Activated CD4-positive, alpha-beta T cell treated with anti-CD3 and anti-CD28 coated beads, Interleukin-2, amount 50 U/mL, for 24 hours (primary cell): Measurements from ENCODE around the gene ELOVL2.
"Not testable (repeated sequence)": the region's sequence is repeated elsewhere in the genome, so short reads cannot be mapped to it uniquely, and the experiment has no call there.

ENCODE experiments used
- DNase-seq, 2 donors: peaks; one replicate each; pipeline ENCODE4 v3.0.0-alpha.2; 2020; ENCODE audit warnings: low read depth in 1 of 2, low spot score in 1 of 2

ELOVL2 gene

DNA sequence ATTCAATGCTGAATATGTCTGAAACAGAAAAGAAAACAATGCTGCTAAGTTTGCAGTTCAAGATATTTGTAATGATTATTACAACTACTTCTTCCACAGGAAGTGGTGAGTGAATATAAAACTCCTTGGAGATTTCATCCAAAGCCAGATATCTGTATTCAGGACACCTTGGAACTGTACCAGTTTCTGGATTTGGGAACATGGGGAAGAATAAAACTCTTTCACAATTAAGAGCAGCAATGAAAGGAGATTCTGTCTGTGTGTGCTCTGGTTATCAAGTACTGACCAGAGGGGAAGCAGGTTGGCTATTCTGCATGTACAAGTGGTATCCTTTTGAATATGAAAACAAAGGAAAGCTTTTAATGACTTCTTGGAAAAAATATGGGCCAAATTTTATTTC is 21.1 kb downstream of the ELOVL2 start:
- DNase-seq = no peak

DNA sequence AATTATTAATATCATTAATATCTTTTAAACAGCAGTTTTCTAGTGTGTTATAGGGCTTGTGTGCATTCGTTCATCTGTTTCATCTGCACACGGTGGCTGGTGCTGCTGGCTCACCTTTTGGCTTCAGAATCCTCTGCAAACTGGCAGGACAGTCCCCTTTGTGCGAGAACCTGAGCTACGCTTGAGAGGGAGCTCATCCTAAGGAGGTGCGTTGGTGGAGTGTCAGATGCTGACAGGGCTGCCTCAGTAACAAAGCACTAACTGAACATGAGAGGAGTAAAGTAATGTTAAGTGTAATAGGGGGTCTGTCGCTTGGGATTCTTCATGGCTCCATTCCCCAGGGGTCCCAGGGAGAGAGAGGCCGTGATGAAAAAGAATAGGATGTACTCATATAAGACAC is 22.4 kb downstream of the ELOVL2 start:
- no peak for DNase-seq

DNA sequence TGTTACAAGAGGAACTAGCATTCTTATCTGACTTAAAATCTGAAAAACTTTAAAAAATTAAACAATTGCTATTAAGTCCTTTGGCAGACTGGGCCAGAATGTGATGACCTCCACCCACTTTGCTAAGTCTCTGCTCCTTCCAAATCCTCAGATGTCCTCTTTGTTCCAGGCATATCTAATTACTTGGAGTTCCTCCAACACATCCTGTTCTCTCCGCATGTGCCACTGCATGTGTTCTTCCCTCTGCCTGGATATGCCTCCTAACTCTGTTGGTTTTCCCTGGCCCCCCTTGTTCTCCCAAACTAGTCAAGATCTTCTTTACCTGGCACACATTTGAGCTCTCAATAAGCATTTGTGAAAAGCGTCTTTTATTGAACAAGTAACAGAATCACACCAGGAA is 23.1 kb downstream of the ELOVL2 start:
- no peak for DNase-seq

DNA sequence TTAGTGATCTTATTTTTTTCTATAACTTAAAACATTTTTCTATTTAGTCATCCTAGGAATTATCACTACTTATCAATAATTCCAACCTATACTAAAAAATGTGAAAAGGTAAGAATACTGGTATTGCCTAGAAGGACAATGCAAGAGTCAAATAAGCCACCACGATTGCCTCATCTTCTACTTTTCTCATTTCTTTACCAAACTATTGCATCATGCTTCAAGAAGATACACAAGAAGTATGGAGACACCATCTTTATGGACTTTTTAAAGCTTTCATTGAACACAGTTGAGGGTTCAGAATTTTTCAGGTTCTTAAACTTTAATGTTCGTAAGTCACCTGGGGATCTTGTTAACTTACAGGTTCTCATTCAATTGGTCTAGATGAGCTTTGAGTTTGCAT is 25.9 kb downstream of the ELOVL2 start:
- DNase-seq = no peak

DNA sequence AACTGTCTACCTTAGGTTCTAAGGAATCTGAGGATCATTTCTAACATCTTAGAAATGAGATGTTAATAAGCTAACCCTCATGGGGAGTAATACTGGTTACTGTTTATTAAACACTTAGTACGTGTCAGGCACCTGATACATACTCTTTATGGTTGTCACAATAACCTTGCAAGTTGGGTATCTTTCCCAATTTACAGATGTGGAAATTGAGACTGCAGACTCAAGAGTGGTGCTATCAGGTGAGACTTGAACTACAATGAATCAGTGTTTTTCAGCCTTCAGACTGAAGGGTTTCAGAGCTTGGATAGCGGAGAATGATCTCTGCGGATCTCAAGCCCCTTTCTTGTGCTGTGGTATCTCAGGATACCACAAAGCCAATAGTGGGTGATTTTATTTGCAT is 27.0 kb downstream of the ELOVL2 start:
- no peak for DNase-seq

DNA sequence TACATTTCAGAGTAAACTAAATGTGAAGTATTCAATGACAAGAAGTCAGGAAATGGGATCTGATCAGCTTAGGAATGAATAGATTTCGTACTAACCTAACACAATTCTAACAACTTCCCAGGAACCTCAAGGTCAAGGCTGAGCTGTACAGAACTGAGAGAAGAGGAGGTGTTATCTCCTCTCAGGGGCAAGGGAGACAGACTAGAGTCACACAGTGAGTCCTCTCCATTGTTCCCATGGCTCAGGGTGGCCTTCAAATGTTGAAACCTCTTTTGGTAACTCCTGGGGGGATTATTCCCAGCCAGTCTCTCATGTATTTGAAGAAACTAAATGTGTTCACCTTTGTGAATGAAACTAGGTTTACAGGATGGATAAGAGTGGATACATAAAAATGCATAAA is 27.7 kb downstream of the ELOVL2 start:
- DNase-seq = no peak

DNA sequence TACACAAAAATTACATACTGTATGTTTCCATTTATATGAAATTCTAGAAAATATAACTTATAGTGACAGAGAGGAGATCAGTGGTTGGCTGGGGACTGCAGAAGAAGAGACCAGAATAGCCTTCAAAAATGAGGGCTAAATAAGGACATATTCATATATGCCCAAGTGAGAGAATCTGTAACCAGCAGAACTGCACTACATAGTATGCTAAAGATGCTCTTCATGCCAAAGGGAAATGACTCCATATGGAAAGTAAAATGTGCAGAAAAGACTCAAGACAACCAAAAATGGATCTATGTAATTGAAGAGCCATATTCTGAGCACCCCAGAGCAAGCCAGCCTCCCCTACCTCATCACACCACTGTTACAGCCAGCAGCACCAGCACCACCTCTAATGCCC is 29.0 kb downstream of the ELOVL2 start:
- no peak for DNase-seq

DNA sequence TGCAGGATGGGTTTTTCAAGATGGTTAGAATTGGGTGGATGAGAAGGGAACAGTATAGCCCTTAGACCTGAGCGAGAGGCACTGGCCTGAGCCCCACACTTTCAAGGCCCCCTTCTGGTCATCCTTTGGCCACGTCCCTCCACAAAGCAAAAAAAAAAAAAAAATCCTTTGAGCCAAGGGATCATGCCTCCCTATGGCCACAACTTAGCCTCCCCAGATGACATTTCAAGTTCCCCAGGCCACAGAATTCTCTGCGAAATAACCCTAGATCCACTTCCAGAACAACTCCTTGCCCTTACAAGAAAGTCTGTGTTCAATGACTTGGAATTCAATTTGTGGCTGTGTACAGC is 30.4 kb downstream of the ELOVL2 start:
- DNase-seq = no peak

DNA sequence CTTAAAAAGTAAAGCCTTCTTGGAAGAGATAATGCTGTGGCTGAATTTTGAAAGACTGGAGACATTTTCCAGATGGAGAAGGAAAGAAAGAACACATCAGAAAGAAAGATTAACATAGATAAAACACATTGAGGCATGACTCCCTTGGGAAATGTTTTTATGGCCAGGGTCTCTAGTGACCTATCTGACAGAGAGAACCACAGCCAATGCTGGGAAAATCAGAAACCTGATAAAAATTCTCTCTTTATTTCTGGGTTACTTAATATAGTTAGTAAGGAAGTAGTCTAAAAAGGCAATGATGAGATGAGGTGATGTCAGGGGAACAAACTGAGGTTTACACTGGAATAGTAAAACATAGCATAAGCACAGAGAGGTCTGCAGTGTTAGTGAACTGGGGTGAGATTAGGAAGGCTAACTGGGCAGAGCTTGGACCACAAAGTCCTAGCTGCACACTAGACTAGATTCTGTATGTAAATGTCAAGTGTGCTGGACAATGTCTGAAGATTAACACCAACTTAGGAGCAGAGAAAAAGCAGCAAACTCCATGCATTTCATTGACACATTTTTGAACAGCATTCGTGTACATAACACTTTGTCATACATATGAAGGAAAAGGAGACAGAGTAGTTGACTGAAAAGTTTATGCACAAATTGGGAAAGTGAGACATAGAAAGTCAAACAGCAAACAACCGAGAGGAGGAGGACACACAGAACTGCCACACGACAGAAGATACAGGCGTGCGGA is 31.0 kb downstream of the ELOVL2 start:
- no peak for DNase-seq

DNA sequence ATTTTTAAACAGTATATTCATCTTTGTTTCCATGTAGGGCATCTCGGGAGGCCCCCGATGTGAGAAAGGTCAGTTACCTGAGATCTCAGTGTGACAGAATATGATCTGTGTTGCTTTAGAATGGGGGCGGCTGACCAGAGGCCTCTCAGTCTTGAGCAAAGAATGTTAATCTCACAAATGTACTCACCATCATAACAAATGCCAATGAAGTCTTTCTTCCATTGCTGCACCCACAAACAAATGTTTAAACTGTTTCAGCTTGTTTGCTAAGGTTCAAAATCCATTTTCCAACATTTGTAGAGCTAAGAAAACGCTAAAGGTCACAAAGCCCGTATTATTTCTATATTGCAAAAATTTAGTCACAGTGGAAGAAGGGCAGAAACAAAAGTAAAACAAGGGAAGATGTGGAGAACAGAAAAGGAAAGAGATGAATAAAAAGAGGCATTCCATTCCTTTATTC is 31.8 kb downstream of the ELOVL2 start:
- no peak for DNase-seq

DNA sequence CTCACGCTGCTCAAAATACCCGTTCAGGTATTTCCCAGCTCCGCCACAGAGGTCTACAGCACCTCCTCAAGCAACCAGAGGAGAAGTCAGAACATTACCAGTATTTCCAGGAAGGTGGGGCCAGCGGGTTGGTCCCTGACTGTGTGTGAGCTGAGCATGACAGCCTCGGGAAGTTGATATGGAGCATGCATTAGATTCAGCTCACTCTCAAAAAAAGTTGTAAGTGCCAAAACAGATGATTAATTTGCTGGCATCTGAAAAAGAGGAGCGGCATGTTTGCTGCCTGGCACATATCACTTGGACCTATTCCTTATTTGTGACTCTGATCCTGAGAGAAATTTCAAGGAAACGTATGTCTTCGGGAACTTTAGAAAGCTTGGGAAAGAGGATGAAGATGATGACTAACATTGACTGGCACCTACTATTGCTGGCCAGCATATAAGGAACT is 32.3 kb downstream of the ELOVL2 start:
- no peak for DNase-seq

DNA sequence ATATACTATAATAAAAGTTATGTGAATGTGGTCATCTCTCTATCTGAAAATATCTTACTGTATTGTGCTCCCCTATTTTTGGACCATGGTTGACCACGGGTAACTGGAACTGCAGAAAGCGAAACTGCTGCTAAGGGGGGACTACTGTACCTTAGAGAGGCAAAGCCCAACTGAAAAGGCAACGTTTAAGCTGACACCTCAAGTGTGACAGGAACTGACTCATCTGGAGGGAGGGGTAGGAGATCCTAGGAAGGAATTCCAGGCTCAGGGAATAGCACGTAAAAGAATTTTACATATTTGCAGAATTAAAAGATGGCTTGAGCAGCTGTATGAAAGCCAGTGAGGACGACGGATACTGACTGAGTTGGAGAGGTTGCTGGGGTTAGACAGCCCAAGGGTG is 34.8 kb downstream of the ELOVL2 start:
- no peak for DNase-seq

DNA sequence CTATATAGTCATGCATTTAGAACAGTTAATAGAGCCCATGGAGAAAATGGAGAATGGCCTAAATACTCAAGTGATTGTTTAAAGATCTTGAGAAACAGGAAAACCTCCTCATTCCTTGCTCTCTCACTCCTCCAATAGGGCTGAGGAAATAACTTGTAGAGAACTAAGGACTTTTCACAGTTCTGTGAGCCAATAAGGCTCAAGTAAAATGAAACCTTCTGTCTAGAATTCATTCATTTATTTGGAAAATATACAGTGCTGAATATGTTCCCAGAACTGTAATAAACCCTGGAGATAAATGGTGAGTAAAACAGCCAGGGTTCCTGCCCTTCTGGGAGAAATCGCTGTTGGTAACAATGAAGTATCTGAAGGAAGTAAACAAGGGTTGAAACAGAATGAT is 35.3 kb downstream of the ELOVL2 start:
- DNase-seq = no peak

DNA sequence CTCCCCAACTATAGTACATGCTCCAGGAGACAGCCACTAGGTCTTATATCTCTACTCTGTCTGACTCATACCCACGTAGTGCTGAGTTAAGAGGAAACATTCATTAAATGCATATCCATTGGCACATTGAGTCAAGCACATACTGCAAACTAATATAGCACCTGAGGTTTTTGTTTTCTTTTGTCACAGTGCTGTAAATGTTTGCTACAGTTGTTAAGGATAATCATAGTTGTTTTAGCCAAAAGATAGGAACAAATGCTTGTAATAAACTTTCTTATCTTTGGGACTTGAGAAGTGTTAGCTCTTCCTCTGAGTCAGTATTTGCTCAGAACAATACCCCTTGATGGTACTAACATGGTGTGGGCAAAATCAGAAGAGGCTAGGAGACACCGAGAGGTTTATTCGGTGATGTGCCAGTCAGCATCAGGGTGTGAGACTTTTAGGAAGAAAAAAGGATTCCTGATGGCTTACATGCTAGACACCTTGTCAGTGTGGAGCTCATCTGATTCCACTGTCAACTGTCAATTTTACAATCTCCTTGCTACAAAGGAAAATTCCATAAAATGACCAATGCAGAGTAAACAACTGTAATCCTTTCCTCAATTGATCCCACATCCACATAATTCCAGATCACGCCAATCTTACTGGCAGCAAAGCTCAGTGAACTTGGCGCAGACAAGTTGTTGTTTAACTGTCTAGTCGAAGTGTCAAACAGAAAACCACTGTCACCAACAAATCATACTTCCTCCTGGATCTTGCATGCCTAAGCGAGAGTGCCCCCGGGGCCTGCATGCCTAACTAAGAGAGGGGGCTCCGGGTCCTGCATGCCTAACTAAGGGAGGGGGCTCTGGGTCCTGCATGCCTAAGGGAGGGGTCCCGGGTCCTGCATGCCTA is 36.1 kb downstream of the ELOVL2 start:
- no peak for DNase-seq

DNA sequence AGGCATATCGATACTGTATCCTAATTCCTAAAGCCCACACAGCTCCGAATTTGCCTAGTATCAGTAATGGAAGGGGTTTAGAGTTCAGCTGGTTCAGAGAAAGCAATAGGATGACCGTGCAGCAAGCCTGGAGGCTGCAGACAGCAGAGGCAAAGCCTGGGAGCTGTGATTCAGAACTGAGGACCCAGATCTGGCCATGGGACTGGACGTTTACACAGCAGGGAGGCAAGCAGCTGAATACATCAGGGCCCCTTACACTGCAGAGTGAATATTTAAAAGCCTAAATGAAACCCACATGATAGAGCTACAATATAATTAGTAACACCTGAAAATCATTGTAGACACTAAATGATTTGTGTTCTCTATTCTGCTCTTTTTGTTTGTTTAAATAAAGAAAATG is 38.0 kb downstream of the ELOVL2 start:
- DNase-seq = no peak

DNA sequence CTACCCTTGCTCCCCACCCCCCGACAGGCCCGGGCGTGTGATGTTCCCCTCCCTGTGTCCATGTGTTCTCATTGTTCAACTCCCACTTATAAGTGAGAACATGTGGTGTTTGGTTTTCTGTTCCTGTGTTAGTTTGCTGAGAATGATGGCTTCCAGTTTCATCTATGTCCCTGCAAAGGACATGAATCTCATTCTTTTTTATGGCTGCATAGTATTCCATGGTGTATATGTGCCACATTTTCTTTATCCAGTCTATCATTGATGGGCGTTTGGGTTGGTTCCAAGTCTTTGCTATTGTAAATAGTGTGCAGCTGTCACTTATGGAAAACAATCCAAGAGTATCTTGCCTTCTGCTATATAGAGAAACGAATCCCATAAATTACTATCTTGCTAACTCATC is 40.8 kb downstream of the ELOVL2 start:
- not testable (repeated sequence) for DNase-seq

DNA sequence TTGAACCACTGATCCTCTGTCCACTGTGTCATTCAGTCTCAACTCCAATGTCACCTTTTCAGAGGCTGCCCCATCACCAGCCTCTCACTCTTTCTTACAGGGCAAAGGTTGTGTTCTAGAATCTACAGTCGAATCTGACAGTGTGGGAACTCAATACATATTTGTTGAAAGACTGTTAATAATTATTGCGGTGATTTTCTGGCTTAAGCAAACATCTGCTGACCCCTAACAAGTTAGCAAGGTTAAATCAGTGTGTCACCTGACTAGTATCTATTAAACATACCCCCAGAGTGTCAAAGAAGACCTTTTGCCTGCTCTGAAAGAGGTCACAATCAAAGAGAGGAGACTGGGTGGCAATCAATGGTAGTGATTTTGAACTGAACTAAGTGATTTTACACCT is 41.9 kb downstream of the ELOVL2 start:
- DNase-seq = no peak

DNA sequence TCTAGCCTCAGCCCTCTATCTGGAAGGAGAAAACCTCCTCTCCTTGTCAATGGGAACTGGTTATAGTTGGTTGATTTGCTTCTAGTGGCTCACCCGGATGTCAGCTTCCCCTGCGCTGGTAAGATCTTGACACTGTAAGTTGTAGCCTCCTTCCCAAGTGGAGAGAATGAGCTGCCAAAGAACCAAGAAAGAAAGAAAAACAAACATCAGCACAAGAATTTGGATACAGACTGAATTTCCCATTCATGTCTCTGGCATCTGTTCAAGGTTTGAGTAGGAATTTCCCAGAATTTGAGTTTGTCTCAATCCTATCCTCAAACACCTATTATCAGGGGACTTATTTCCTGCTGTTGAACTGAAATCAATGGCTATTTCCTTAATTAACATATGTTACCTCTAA is 44.1 kb downstream of the ELOVL2 start:
- DNase-seq = no peak

DNA sequence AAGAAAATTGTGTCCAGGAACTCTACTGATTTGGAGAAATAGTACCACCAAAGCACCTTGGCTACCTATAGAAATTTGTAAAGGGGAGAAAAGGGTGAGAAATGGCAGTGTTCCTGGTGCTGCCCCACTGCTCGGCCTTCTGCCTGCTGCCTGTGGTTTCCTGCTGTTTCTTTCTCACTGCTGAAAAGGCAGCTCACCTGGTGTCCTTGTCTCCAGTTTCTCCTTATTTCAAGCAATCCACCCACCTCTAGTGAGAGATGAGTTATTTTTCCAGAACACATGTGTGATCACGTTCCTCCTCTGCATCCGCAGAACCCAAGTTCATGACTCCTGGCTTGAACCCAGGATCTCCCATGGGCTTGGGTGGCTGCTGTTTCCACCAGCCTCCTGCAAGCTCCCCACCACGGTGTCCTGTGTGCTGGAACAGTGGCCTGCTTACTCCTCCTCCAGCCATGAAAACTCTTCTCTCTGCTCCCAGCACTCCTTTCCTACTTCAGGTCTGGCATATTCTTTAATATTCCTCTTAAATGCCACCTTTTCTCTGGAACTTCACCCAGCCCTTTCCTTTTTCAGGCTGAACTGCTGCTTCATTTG is 48.9 kb downstream of the ELOVL2 start:
- no peak for DNase-seq

DNA sequence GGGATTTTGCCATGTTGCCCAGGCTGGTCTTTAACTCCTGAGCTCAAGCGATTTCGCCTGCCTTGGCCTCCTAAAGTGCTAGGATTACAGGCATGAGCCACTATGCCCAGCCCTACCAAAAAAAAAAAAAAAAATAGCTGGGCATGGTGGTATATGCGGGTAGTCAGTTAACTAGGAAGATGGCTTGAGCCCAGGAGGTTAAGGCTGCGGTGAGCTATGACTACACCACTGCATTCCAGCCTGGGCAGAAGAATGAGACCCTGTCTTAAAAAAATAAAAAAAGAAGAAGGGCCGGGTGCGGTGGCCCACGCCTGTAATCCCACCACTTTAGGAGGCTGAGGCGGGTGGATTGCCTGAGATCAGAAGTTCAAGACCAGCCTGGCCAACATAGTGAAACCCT is 50.2 kb downstream of the ELOVL2 start:
- no peak for DNase-seq

DNA sequence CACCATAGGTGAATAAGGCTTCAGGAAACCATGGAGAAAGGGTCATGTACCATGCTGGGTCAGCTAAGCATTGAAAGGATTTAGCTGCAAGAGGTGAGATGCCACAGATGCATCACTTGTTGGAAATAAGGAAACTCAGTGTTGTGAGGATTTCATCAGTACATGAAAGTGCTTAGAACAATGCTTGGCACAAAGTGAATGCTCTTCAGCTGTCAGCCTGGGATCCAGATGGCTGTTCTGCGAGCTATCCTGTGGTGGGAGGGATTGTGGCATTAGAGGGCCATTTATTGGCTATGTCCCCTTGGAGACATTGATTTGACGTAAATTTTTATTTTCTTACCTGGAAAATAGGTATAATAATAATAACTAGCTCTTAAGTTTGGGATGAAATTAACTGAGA is 53.0 kb downstream of the ELOVL2 start:
- no peak for DNase-seq

DNA sequence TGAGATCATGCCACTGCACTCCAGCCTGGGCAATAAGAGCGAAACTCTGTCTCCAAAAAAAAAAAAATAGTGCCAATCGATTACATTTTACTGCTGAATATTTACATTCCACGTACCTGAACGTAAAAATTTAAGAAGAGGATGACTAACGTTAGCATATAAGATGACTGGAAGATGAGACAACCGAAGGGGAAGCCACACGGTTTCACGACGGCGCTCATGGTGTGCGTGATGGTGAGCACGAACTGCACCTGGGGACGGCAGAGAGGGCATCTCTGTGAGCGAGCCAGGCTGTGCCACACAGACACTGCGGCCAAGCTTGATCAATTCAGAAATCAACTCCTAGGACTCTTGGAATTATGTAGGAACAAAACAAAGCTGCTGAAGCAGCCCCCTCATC is 54.5 kb downstream of the ELOVL2 start:
- DNase-seq = no peak
